Right lobe of liver (tissue), 6 donors: ENCODE results near the gene SCUBE3. TPM values are rescaled to one million over a fixed set of nuclear protein-coding genes. Genes with fewer than 3 reads are reported as not detected.

Experiments used
- ATAC-seq, 4 donors: fragments of 200-7000 bp; cut with Tn5 transposase; one replicate each; pipeline ENCODE4 v1.9.1; 2020; ENCODE audit warnings: mild to moderate bottlenecking in 4 of 4, moderate library complexity in 4 of 4
- DNase-seq, 3 donors: peaks; one replicate each; pipeline ENCODE4 v3.0.0-alpha.2; 2020
- H3K27ac ChIP-seq, 3 donors: fragments of 200-600 bp; one replicate each; pipeline ENCODE4 v1.8.0; 2022
- H3K27me3 ChIP-seq, 2 donors: fragments of 200-600 bp; one replicate each; pipeline ENCODE4 v1.8.0; 2022
- H3K36me3 ChIP-seq, 4 donors: fragments of 200-600 bp; sonication (generic) in 1 of 4; one replicate each; pipeline versions ENCODE4 v1.5.1 to v1.8.0; 2017 to 2022; ENCODE audit warnings: control low read depth in 1 of 4
- H3K4me1 ChIP-seq, 4 donors: fragments of 200-600 bp; sonication (generic) in 1 of 4; one replicate each; pipeline versions ENCODE4 v1.5.1 to v1.8.0; 2017 to 2022; ENCODE audit warnings: control low read depth in 1 of 4
- H3K4me3 ChIP-seq, 3 donors: fragments of 200-600 bp; one replicate each; pipeline ENCODE4 v1.8.0; 2022
- H3K9me3 ChIP-seq, 4 donors: fragments of 200-600 bp; sonication (generic) in 1 of 4; one replicate each; pipeline versions ENCODE4 v1.5.1 to v1.8.0; 2017 to 2022; ENCODE audit warnings: control low read depth in 1 of 4
- POLR2A ChIP-seq: fragments of 450-650 bp; IDR thresholded peaks from one replicate; pipeline ENCODE4 v1.6.1; 2017; ENCODE audit warnings: antibody characterized with exemption, mild to moderate bottlenecking
- WGBS: methylation state at CpG from one replicate; pipeline ENCODE4 v1.1.6; 2018; ENCODE audit warnings: low coverage, low lambda C conversion rate; ENCODE audit not compliant: insufficient coverage; ENCODE audit errors: missing lambda C conversion rate; 5-methylcytosine and 5-hydroxymethylcytosine counted together
- intact Hi-C, 2 donors: fragments of 100-400 bp; cut with DNase I; formaldehyde crosslinking; loops; one replicate each; pipeline versions ENCODE4 v1.11.2 to v1.14.1; 2022
- total RNA-seq, 6 experiments: library from RNA; depleted of rRNA in 2 of 6; stranded (reverse); fragments of >200 nt in 2 of 6; fragmentation: NEBNext Ultra II Directional in 3 of 6; extraction: Animal tissue kit (Norgen Biotek cat#: 25700) in 3 of 6; gene quantifications; one replicate each; pipeline versions ENCODE4 v1.1.0 to v1.2.4, GENCODE V29; 2016 to 2023
- TF ChIP-seq, protein P1 (sequence below), 4 donors: fragments of 200-600 bp in 3 of 4; fragments of 450-650 bp in 1 of 4; IDR thresholded peaks; one replicate each; pipeline versions ENCODE4 v1.5.1 to v1.8.0; 2016 to 2022; ENCODE audit warnings: antibody characterized with exemption in 4 of 4, mild to moderate bottlenecking in 2 of 4
- donor health status: DM: no; HTN: yes; CAD: no.
- donor health status: DM: no; HTN: no; CAD: no.
- donor health status: DM: no; HTN: no; CAD: no.
- donor health status: DM: no; HTN: yes; CAD: no.
- donor health status: DM: no; HTN: yes; CAD: no.

The SCUBE3 gene
- total RNA-seq, 6 experiments from 2014 or later, result 0.05 to 0.11 (median 0.07) TPM; not detected in 2

DNA sequence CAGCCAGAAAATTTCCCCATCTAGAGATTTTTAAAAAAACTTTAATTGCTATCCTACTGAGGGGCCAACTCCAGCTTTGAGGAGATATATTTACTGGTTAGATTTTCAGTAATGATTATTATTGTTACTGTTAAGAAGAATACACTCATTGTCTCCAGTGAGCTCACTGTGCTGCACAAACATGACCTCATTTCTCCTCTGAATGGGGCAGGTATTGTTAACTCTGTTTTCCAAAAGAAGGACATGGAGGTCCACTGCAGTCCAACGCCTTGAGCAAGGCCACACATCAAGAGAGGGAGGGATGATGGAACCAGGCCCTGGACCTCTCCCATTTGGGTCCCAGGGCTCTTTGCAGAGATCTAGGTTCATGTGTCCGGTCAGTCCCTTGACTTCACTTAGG lies 13.9 kb upstream of the SCUBE3 start:
- Histone ChIP-seq H3K27me3 (no peaks in the 10 kb centered on the region), H3K9me3 (no peaks in the 10 kb centered on the region), H3K27ac (no peak overlapping the region), H3K4me1 (no peaks in the 10 kb centered on the region), H3K36me3 (no peaks in the 10 kb centered on the region), H3K4me3 (no peak overlapping the region)
- TF ChIP-seq, protein P1, sequence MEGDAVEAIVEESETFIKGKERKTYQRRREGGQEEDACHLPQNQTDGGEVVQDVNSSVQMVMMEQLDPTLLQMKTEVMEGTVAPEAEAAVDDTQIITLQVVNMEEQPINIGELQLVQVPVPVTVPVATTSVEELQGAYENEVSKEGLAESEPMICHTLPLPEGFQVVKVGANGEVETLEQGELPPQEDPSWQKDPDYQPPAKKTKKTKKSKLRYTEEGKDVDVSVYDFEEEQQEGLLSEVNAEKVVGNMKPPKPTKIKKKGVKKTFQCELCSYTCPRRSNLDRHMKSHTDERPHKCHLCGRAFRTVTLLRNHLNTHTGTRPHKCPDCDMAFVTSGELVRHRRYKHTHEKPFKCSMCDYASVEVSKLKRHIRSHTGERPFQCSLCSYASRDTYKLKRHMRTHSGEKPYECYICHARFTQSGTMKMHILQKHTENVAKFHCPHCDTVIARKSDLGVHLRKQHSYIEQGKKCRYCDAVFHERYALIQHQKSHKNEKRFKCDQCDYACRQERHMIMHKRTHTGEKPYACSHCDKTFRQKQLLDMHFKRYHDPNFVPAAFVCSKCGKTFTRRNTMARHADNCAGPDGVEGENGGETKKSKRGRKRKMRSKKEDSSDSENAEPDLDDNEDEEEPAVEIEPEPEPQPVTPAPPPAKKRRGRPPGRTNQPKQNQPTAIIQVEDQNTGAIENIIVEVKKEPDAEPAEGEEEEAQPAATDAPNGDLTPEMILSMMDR (IDR thresholded peaks at IDR 0.05), result no peak
- TF ChIP-seq POLR2A, result no peak
- DNase-seq (no peak), ATAC-seq (no peak)
- WGBS, result no CpG with 5 or more reads among the region's 2 CpGs
- intact Hi-C loops, result loop anchor here in 1 of 2 donors (10.0 kb wide), 1 partner anchor 55 kb away; the partner anchor contains the start of gene TCP11

GRCh38 chr6:35202066-35202546 lies 11.7 kb upstream of the SCUBE3 start:
- intact Hi-C loops, result loop anchor here in 1 of 2 donors (10.0 kb wide), 1 partner anchor 57 kb away; the partner anchor contains the start of gene TCP11
- ATAC-seq (no peak), DNase-seq (no peak)
- no peaks in the 10 kb centered on the region for H3K9me3 ChIP-seq
- TF ChIP-seq, protein P1 (IDR thresholded peaks at IDR 0.05), result no peak
- no peak for TF ChIP-seq POLR2A
- H3K4me3 ChIP-seq, result no peak overlapping the region
- H3K27me3 ChIP-seq, result no peaks in the 10 kb centered on the region
- no peaks in the 10 kb centered on the region for H3K36me3 ChIP-seq
- H3K27ac ChIP-seq, result no peak overlapping the region
- WGBS, result 92% methylated on average over 3 of the region's 6 CpGs
- no peaks in the 10 kb centered on the region for H3K4me1 ChIP-seq

GRCh38 chr6:35203152-35203670 lies 10.5 kb upstream of the SCUBE3 start:
- WGBS, result 75% methylated on average over 2 of the region's 7 CpGs
- H3K27me3 ChIP-seq, result no peaks in the 10 kb centered on the region
- no peaks in the 10 kb centered on the region for H3K9me3 ChIP-seq
- H3K4me1 ChIP-seq, result no peaks in the 10 kb centered on the region
- no peak overlapping the region for H3K27ac ChIP-seq
- intact Hi-C loops, result loop anchor here in 1 of 2 donors (10.0 kb wide), 1 partner anchor 58 kb away; the partner anchor contains the start of gene TCP11
- no peaks in the 10 kb centered on the region for H3K36me3 ChIP-seq
- DNase-seq (no peak), ATAC-seq (no peak)
- H3K4me3 ChIP-seq, result no peak overlapping the region
- no peak for TF ChIP-seq POLR2A
- TF ChIP-seq, protein P1 (IDR thresholded peaks at IDR 0.05), result no peak

DNA sequence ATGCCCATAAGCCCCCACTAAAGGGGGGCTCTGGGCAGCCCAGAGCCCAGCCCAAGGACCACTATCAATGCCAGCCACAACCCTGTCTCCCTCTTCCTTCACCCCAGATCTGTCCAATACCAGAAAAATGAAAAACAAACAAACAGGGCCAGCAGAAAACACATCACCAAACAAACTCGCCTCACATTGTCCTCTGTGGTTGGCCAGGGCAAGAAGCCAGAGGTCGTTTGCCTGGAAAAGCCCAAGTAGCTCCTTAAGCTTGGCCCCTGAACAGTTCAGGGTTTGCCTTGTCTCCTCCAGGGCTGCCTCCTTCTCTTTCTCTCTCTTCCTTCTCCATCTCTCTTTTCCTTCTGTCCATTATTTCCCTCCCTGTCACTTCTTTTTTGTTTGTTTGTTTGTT lies 10.1 kb upstream of the SCUBE3 start:
- intact Hi-C loops, result loop anchor here in 1 of 2 donors (10.0 kb wide), 1 partner anchor 59 kb away; the partner anchor contains the start of gene TCP11
- DNase-seq, result no peak
- TF ChIP-seq, protein P1 (IDR thresholded peaks at IDR 0.05), result no peak
- TF ChIP-seq POLR2A, result no peak
- Histone ChIP-seq H3K9me3 (no peaks in the 10 kb centered on the region), H3K27me3 (no peaks in the 10 kb centered on the region), H3K27ac (no peak overlapping the region), H3K4me3 (no peak overlapping the region), H3K36me3 (no peaks in the 10 kb centered on the region), H3K4me1 (no peaks in the 10 kb centered on the region)
- 20% methylated on average over 1 of the region's 2 CpGs for WGBS
- ATAC-seq, result no peak
